NCI-H1092 (cell line): ENCODE data around the gene GPC6.

ENCODE experiments used
- DNase-seq: peaks from one replicate; lab custom pipeline; 2025; lab: John Stamatoyannopoulos, UW

Gene GPC6

GRCh38 chr13:93851236-93851635 lies 624.6 kb downstream of the GPC6 start:
- peak; percentile 65 for DNase-seq

GRCh38 chr13:93853912-93854311 lies 627.3 kb downstream of the GPC6 start:
- no peak for DNase-seq

- DNase-seq, result no peak
These were observed 630.5 kb downstream of the GPC6 start for GRCh38 chr13:93857126-93857525.

- DNase-seq, result no peak
These were observed 633.1 kb downstream of the GPC6 start for GRCh38 chr13:93859716-93860115.

GRCh38 chr13:93861818-93862217 lies 635.2 kb downstream of the GPC6 start:
- DNase-seq, result no peak

- no peak for DNase-seq
These were observed 635.7 kb downstream of the GPC6 start for GRCh38 chr13:93862259-93862658.

- DNase-seq, result no peak
These were observed 638.6 kb downstream of the GPC6 start for GRCh38 chr13:93865235-93865634.

- DNase-seq, result no peak
These were observed 640.9 kb downstream of the GPC6 start for GRCh38 chr13:93867481-93867880.

- DNase-seq, result no peak
These were observed 645.8 kb downstream of the GPC6 start for GRCh38 chr13:93872376-93872775.

- DNase-seq, result no peak
These were observed 646.3 kb downstream of the GPC6 start for GRCh38 chr13:93872786-93873347.

- DNase-seq, result no peak
These were observed 648.9 kb downstream of the GPC6 start for GRCh38 chr13:93875547-93875946.

GRCh38 chr13:93876236-93876635 lies 649.6 kb downstream of the GPC6 start:
- DNase-seq, result no peak

GRCh38 chr13:93878675-93879074 lies 652.1 kb downstream of the GPC6 start:
- no peak for DNase-seq

- DNase-seq, result no peak
These were observed 654.8 kb downstream of the GPC6 start for GRCh38 chr13:93881411-93881810.

- DNase-seq, result no peak
These were observed 655.6 kb downstream of the GPC6 start for GRCh38 chr13:93882086-93882651.

GRCh38 chr13:93889430-93889951 lies 662.9 kb downstream of the GPC6 start:
- DNase-seq, result no peak

- no peak for DNase-seq
These were observed 673.4 kb downstream of the GPC6 start for GRCh38 chr13:93899981-93900380.

GRCh38 chr13:93900731-93901130 lies 674.1 kb downstream of the GPC6 start:
- DNase-seq, result no peak

- DNase-seq, result no peak
These were observed 677.3 kb downstream of the GPC6 start for GRCh38 chr13:93903909-93904308.

GRCh38 chr13:93915269-93915809 lies 688.7 kb downstream of the GPC6 start:
- DNase-seq, result no peak

- no peak for DNase-seq
These were observed 695.7 kb downstream of the GPC6 start for GRCh38 chr13:93922063-93922855.

- DNase-seq, result no peak
These were observed 699.4 kb downstream of the GPC6 start for GRCh38 chr13:93925990-93926389.

GRCh38 chr13:93926425-93926824 lies 699.8 kb downstream of the GPC6 start:
- DNase-seq, result no peak
